Ishikawa (cell line): ENCODE results near the gene CLDN12.

Source experiments
- CEBPB ChIP-seq: IDR thresholded peaks from 2 replicates; pipeline ENCODE4 v1.6.1; 2012
- EP300 ChIP-seq: IDR thresholded peaks from 2 replicates; pipeline ENCODE4 v1.6.1; 2012; ENCODE audit warnings: borderline replicate concordance
- FOXM1 ChIP-seq: IDR thresholded peaks from 2 replicates; pipeline ENCODE4 v1.6.1; 2012; ENCODE audit warnings: low read depth, borderline replicate concordance
- RAD21 ChIP-seq: IDR thresholded peaks from 2 replicates; pipeline ENCODE4 v1.6.1; 2012; ENCODE audit warnings: low read depth
- TAF1 ChIP-seq: IDR thresholded peaks from 2 replicates; pipeline ENCODE4 v1.6.1; 2012; ENCODE audit warnings: low read depth, mild to moderate bottlenecking
- TCF12 ChIP-seq: IDR thresholded peaks from 2 replicates; pipeline ENCODE4 v1.6.1; 2012; ENCODE audit warnings: low read depth
- USF1 ChIP-seq: IDR thresholded peaks from 2 replicates; pipeline ENCODE4 v1.6.1; 2012
- ZBTB7A ChIP-seq: IDR thresholded peaks from 2 replicates; pipeline ENCODE4 v1.6.1; 2012; ENCODE audit warnings: low read depth
- TF ChIP-seq, protein P1 (sequence below): IDR thresholded peaks from 2 replicates; pipeline ENCODE4 v1.6.1; 2012; ENCODE audit warnings: low read depth, mild to moderate bottlenecking

GRCh38 chr7:90458104-90458503 is 54.8 kb downstream of the CLDN12 start:
- no peak for TF ChIP-seq ZBTB7A
- no peak for TF ChIP-seq EP300
- TF ChIP-seq FOXM1 = no peak
- no peak for TF ChIP-seq TCF12
- TF ChIP-seq, protein P1, sequence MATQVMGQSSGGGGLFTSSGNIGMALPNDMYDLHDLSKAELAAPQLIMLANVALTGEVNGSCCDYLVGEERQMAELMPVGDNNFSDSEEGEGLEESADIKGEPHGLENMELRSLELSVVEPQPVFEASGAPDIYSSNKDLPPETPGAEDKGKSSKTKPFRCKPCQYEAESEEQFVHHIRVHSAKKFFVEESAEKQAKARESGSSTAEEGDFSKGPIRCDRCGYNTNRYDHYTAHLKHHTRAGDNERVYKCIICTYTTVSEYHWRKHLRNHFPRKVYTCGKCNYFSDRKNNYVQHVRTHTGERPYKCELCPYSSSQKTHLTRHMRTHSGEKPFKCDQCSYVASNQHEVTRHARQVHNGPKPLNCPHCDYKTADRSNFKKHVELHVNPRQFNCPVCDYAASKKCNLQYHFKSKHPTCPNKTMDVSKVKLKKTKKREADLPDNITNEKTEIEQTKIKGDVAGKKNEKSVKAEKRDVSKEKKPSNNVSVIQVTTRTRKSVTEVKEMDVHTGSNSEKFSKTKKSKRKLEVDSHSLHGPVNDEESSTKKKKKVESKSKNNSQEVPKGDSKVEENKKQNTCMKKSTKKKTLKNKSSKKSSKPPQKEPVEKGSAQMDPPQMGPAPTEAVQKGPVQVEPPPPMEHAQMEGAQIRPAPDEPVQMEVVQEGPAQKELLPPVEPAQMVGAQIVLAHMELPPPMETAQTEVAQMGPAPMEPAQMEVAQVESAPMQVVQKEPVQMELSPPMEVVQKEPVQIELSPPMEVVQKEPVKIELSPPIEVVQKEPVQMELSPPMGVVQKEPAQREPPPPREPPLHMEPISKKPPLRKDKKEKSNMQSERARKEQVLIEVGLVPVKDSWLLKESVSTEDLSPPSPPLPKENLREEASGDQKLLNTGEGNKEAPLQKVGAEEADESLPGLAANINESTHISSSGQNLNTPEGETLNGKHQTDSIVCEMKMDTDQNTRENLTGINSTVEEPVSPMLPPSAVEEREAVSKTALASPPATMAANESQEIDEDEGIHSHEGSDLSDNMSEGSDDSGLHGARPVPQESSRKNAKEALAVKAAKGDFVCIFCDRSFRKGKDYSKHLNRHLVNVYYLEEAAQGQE = no peak
- no peak for TF ChIP-seq RAD21
- TF ChIP-seq USF1 = no peak
- no peak for TF ChIP-seq CEBPB
- TF ChIP-seq TAF1 = no peak
